HepG2 (cell line): Measurements from ENCODE around the gene C22orf15. TPM values are rescaled to one million over a fixed set of nuclear protein-coding genes. Genes with fewer than 3 reads are reported as not detected.

Source experiments
- ASH2L ChIP-seq: fragments of 300-600, 200-600 bp; sonication (generic); IDR thresholded peaks from 2 replicates; pipeline ENCODE4 v1.7.0; 2017; ENCODE audit warnings: low read depth, mild to moderate bottlenecking, moderate library complexity, mixed read lengths, low read length; ENCODE audit not compliant: insufficient read length
- GATAD2A ChIP-seq: IDR thresholded peaks from 2 replicates; pipeline ENCODE4 v1.6.1; 2016
- GZF1 ChIP-seq: sonication (generic); formaldehyde crosslinking; IDR thresholded peaks from 2 replicates; pipeline ENCODE4 v1.5.1; 2020; ENCODE audit warnings: mild to moderate bottlenecking, missing genetic modification reagents
- IRF2 ChIP-seq: IDR thresholded peaks from 2 replicates; pipeline ENCODE4 v1.6.1; 2018; ENCODE audit warnings: missing genetic modification reagents, missing compliant biosample characterization
- JUNB ChIP-seq: sonication (generic); formaldehyde crosslinking; IDR thresholded peaks from 2 replicates; pipeline ENCODE4 v1.8.0; 2022; ENCODE audit warnings: missing genetic modification reagents, mild to moderate bottlenecking, borderline replicate concordance
- POLR2AphosphoS2 ChIP-seq: IDR thresholded peaks from 2 replicates; pipeline ENCODE4 v1.6.1; 2011; ENCODE audit warnings: low read depth, low read length, improper control_type of control experiment
- RARA ChIP-seq: IDR thresholded peaks from 2 replicates; pipeline ENCODE4 v1.6.1; 2016; ENCODE audit warnings: missing genetic modification reagents, missing compliant biosample characterization
- SIN3A ChIP-seq: IDR thresholded peaks from 2 replicates; pipeline ENCODE4 v1.6.1; 2011; ENCODE audit warnings: low read depth, mild to moderate bottlenecking, control low read depth, low read length, borderline replicate concordance
- SMAD1 ChIP-seq: sonication (generic); formaldehyde crosslinking; IDR thresholded peaks from 2 replicates; pipeline ENCODE4 v1.4.0; 2020; ENCODE audit warnings: missing genetic modification reagents, low read depth, mild to moderate bottlenecking, borderline replicate concordance
- SP2 ChIP-seq: sonication (generic); formaldehyde crosslinking; IDR thresholded peaks from 2 replicates; pipeline ENCODE4 v1.5.1; 2020; ENCODE audit warnings: mild to moderate bottlenecking, missing genetic modification reagents
- SRY ChIP-seq: sonication (generic); formaldehyde crosslinking; IDR thresholded peaks from 2 replicates; pipeline ENCODE4 v1.8.0; 2022; ENCODE audit warnings: mild to moderate bottlenecking, missing genetic modification reagents
- TRIM24 ChIP-seq: sonication (generic); formaldehyde crosslinking; IDR thresholded peaks from 2 replicates; pipeline ENCODE4 v1.8.0; 2022; ENCODE audit warnings: mild to moderate bottlenecking, missing genetic modification reagents
- ZFAT ChIP-seq: sonication (generic); formaldehyde crosslinking; conservative IDR thresholded peaks from 2 replicates; pipeline ENCODE4 v1.8.1; 2023; ENCODE audit warnings: missing genetic modification reagents, inconsistent platforms
- ZNF484 ChIP-seq: sonication (generic); formaldehyde crosslinking; IDR thresholded peaks from 2 replicates; pipeline ENCODE4 v1.5.1; 2020; ENCODE audit warnings: mild to moderate bottlenecking, low read depth, missing genetic modification reagents, borderline replicate concordance
- polyA plus RNA-seq, 8 experiments: library from polyadenylated mRNA; depleted of rRNA in 3 of 8; stranded (reverse) in 7 of 8; unstranded in 1 of 8; fragments of >200 nt; fragmentation: Illumina TruSeq in 4 of 8; extraction: Trizol in 4 of 8; gene quantifications; 2 replicates each; pipeline versions ENCODE4 v1.2.1 to v1.2.3, GENCODE V29; 2011 to 2016; ENCODE audit warnings: low read depth in 4 of 8, missing spikeins in 1 of 8, mixed read lengths in 1 of 8; ENCODE audit not compliant: insufficient read depth in 1 of 8
- total RNA-seq, 5 experiments: library from RNA; depleted of rRNA; stranded (reverse); fragments of >200 nt; fragmentation: Illumina TruSeq; extraction: Trizol; gene quantifications; 2 replicates each; pipeline ENCODE4 v1.2.3, GENCODE V29; 2016; ENCODE audit warnings: low read depth in 1 of 5
- TF ChIP-seq, protein P1 (sequence below), 2 experiments: fragments of 450-650 bp in 1 of 2; sonication (generic) in 1 of 2; formaldehyde crosslinking in 1 of 2; IDR thresholded peaks; 2 replicates each; pipeline versions ENCODE4 v1.6.1 to v1.8.0; 2016 to 2022; ENCODE audit warnings: antibody characterized with exemption in 1 of 2, mild to moderate bottlenecking in 1 of 2, missing genetic modification reagents in 1 of 2
- TF ChIP-seq, protein P2 (sequence below): sonication (generic); formaldehyde crosslinking; IDR thresholded peaks from 2 replicates; pipeline ENCODE4 v1.4.0; 2020; ENCODE audit warnings: missing genetic modification reagents
- TF ChIP-seq, protein P3 (sequence below): fragments of 450-650 bp; IDR thresholded peaks from 2 replicates; pipeline ENCODE4 v1.6.1; 2017

C22orf15 gene
- total and polyA plus RNA-seq, 2 of the 13 experiments (the other 11 are each of a cell fraction or from before 2014, with no cell fraction given) = not detected

DNA sequence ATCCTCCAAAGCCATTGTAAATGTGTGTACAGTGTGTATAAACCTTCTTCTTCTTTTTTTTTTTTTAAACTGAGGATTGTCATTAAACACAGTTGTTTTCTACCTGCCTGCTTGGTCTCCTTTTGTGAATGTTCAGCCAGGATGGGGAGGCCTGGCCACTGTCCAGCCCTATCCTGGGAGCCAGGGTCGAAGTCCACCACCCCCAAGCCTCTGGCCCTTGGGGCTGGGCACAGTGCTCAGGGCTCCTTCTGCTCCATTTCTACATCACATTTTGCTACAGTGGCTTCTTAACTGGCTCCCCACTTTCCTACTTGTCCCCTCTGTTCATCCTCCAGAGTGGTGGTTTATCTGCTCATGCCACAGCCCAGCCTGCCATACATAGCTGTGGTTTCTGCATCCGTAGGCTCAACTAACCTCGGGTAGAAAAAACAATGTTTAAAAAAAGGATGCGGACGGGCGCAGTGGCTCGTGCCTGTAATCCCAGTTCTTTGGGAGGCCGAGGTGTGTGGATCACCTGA is 21.5 kb downstream of the C22orf15 start (continued):
- TF ChIP-seq, protein P1, sequence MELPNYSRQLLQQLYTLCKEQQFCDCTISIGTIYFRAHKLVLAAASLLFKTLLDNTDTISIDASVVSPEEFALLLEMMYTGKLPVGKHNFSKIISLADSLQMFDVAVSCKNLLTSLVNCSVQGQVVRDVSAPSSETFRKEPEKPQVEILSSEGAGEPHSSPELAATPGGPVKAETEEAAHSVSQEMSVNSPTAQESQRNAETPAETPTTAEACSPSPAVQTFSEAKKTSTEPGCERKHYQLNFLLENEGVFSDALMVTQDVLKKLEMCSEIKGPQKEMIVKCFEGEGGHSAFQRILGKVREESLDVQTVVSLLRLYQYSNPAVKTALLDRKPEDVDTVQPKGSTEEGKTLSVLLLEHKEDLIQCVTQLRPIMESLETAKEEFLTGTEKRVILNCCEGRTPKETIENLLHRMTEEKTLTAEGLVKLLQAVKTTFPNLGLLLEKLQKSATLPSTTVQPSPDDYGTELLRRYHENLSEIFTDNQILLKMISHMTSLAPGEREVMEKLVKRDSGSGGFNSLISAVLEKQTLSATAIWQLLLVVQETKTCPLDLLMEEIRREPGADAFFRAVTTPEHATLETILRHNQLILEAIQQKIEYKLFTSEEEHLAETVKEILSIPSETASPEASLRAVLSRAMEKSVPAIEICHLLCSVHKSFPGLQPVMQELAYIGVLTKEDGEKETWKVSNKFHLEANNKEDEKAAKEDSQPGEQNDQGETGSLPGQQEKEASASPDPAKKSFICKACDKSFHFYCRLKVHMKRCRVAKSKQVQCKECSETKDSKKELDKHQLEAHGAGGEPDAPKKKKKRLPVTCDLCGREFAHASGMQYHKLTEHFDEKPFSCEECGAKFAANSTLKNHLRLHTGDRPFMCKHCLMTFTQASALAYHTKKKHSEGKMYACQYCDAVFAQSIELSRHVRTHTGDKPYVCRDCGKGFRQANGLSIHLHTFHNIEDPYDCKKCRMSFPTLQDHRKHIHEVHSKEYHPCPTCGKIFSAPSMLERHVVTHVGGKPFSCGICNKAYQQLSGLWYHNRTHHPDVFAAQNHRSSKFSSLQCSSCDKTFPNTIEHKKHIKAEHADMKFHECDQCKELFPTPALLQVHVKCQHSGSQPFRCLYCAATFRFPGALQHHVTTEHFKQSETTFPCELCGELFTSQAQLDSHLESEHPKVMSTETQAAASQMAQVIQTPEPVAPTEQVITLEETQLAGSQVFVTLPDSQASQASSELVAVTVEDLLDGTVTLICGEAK (IDR thresholded peaks at IDR 0.05) = no peak
- TF ChIP-seq, protein P1 (CRISPR knock-in tag; IDR thresholded peaks at IDR 0.05) = 0 out of 2 replicates have a peak, but pooled peaks have one; percentile 2
- TF ChIP-seq ZNF484 (CRISPR knock-in tag) (no peak), ASH2L (no peak), ZFAT (CRISPR knock-in tag) (no peak), SIN3A (0 out of 2 replicates have a peak, but pooled peaks have one; percentile 38), RARA (CRISPR knock-in tag) (no peak), JUNB (no peak), SMAD1 (CRISPR knock-in tag) (no peak), SP2 (CRISPR knock-in tag) (no peak), TRIM24 (CRISPR knock-in tag) (no peak), IRF2 (CRISPR knock-in tag) (peak; percentile 18; the same call in 1 of the 2 replicates), SRY (CRISPR knock-in tag) (no peak), GZF1 (no peak), POLR2AphosphoS2 (no peak), GATAD2A (no peak; the same call in 1 of the 2 replicates)
- TF ChIP-seq, protein P2, sequence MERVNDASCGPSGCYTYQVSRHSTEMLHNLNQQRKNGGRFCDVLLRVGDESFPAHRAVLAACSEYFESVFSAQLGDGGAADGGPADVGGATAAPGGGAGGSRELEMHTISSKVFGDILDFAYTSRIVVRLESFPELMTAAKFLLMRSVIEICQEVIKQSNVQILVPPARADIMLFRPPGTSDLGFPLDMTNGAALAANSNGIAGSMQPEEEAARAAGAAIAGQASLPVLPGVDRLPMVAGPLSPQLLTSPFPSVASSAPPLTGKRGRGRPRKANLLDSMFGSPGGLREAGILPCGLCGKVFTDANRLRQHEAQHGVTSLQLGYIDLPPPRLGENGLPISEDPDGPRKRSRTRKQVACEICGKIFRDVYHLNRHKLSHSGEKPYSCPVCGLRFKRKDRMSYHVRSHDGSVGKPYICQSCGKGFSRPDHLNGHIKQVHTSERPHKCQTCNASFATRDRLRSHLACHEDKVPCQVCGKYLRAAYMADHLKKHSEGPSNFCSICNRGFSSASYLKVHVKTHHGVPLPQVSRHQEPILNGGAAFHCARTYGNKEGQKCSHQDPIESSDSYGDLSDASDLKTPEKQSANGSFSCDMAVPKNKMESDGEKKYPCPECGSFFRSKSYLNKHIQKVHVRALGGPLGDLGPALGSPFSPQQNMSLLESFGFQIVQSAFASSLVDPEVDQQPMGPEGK (CRISPR knock-in tag) = peak; percentile 81
- TF ChIP-seq, protein P3, sequence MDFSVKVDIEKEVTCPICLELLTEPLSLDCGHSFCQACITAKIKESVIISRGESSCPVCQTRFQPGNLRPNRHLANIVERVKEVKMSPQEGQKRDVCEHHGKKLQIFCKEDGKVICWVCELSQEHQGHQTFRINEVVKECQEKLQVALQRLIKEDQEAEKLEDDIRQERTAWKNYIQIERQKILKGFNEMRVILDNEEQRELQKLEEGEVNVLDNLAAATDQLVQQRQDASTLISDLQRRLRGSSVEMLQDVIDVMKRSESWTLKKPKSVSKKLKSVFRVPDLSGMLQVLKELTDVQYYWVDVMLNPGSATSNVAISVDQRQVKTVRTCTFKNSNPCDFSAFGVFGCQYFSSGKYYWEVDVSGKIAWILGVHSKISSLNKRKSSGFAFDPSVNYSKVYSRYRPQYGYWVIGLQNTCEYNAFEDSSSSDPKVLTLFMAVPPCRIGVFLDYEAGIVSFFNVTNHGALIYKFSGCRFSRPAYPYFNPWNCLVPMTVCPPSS = no peak
